CD4-positive, alpha-beta T cell (primary cell): ENCODE data around the gene SEMA3E. TPM values are rescaled to one million over a fixed set of nuclear protein-coding genes. Genes with fewer than 3 reads are reported as not detected.
"Not testable (repeated sequence)": the region's sequence is repeated elsewhere in the genome, so short reads cannot be mapped to it uniquely, and the experiment has no call there.

ENCODE experiments used
- ATAC-seq: fragments of 200-7000 bp; cut with Tn5 transposase; one replicate; pipeline ENCODE4 v1.10.0; 2022; ENCODE audit warnings: mild to moderate bottlenecking; ENCODE audit not compliant: poor library complexity
- CTCF ChIA-PET: fragments of 350-600 bp; sonication (Branson Sonifier 250); formaldehyde crosslinking; loops from one replicate; lab custom pipeline; 2021; ENCODE audit warnings: antibody characterized with exemption, inconsistent platforms; lab: Charles Lee
- POLR2A ChIA-PET: fragments of 350-600 bp; sonication (Branson Sonifier 250); formaldehyde crosslinking; loops from one replicate; lab custom pipeline; 2021; ENCODE audit warnings: antibody characterized with exemption, inconsistent platforms; lab: Charles Lee
- DNase-seq, 14 experiments: peaks; one replicate each; pipeline ENCODE4 v3.0.0-alpha.2; 2013 to 2020; ENCODE audit warnings: mixed read lengths in 2 of 14
- H3K27ac ChIP-seq, 2 donors: one replicate each; pipeline versions ENCODE4 v1.5.1 to v1.7.0; 2013; ENCODE audit warnings: low read length in 2 of 2, low read depth in 1 of 2, mild to moderate bottlenecking in 1 of 2
- H3K27me3 ChIP-seq, 2 experiments: 1 replicate in 1 of 2; 2 replicates in 1 of 2; pipeline versions ENCODE4 v1.6.1 to v1.7.0; 2013; ENCODE audit warnings: low read length in 2 of 2, control low read depth in 1 of 2, mild to moderate bottlenecking in 1 of 2, moderate library complexity in 1 of 2; ENCODE audit not compliant: insufficient read depth in 2 of 2, control insufficient read depth in 1 of 2
- H3K36me3 ChIP-seq: one replicate; pipeline ENCODE4 v1.6.1; 2013; ENCODE audit warnings: low read length, control low read depth; ENCODE audit not compliant: insufficient read depth
- H3K4me1 ChIP-seq: one replicate; pipeline ENCODE4 v1.6.1; 2013; ENCODE audit warnings: low read length, control low read depth; ENCODE audit not compliant: insufficient read depth
- H3K4me3 ChIP-seq: one replicate; pipeline ENCODE4 v1.5.1; 2013; ENCODE audit warnings: mild to moderate bottlenecking, low read length, moderate library complexity
- H3K9me3 ChIP-seq, 2 experiments: 1 replicate in 1 of 2; 2 replicates in 1 of 2; pipeline versions ENCODE4 v1.6.1 to v1.7.0; 2013; ENCODE audit warnings: low read length in 2 of 2, mild to moderate bottlenecking in 2 of 2, control low read depth in 1 of 2, moderate library complexity in 1 of 2; ENCODE audit not compliant: control insufficient read depth in 1 of 2, insufficient read depth in 1 of 2
- H3K27ac Mint-ChIP-seq: one replicate; pipeline ENCODE4 v1.8.0; 2020; ENCODE audit warnings: mixed read lengths
- H3K27me3 Mint-ChIP-seq: one replicate; pipeline ENCODE4 v1.8.0; 2021; ENCODE audit warnings: mixed read lengths
- H3K36me3 Mint-ChIP-seq: one replicate; pipeline ENCODE4 v1.8.0; 2021; ENCODE audit warnings: low read depth, mixed read lengths
- H3K4me1 Mint-ChIP-seq: one replicate; pipeline ENCODE4 v1.8.0; 2021; ENCODE audit warnings: low read depth, mixed read lengths
- H3K4me3 Mint-ChIP-seq: one replicate; pipeline ENCODE4 v1.8.0; 2020; ENCODE audit warnings: mild to moderate bottlenecking, mixed read lengths
- H3K9me3 Mint-ChIP-seq: one replicate; pipeline ENCODE4 v1.8.0; 2020; ENCODE audit warnings: mixed read lengths
- intact Hi-C, 2 experiments: fragments of 100-400 bp; cut with DNase I in 1 of 2; cut with micrococcal nuclease in 1 of 2; formaldehyde crosslinking; loops; one replicate each; pipeline versions ENCODE4 v1.15.1 to v1.9.0; 2023 to 2025; cut with DNase I, micrococcal nuclease
- total RNA-seq, 174 experiments: library from RNA in 2 of 174; stranded (reverse) in 2 of 174; gene quantifications; one replicate each; pipeline ENCODE4 v1.2.3 and lab custom pipeline; 2021 to 2026
- TF ChIP-seq, protein P1 (sequence below): fragments of 200-600 bp; IDR thresholded peaks from one replicate; pipeline ENCODE4 v1.8.0; 2022; ENCODE audit warnings: antibody characterized with exemption, mild to moderate bottlenecking

SEMA3E gene
- total RNA-seq, 2 experiments from 2014 or later, result not detected

DNA sequence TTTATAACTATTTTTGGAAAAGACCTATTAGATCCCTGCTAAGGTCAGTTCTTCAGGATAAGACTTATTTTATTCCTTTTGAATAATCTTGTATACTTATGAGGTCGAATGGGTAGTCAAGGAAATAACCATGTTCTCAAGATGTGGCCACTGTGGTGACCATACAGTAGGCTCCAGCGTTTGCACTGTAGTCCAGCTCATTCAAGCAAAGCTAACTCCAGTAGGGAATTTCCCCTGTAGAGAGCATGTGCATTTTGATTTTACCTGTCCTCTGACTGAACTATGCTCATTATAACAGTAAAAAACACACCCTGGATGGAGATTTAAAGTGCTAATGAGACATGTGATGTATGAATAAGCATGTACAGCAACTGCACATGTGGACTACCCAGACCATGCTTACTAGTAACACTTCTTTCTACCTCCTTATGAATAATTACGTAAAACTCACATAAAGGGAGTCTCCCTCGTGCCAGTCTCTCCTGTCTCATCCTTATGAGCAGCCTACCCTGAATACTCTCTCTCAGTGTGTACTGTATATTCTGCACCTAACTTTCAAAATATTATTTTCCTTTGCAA lies 32.4 kb upstream of the SEMA3E start:
- H3K36me3 Mint-ChIP-seq, result no peaks in the 10 kb centered on the region
- TF ChIP-seq, protein P1, sequence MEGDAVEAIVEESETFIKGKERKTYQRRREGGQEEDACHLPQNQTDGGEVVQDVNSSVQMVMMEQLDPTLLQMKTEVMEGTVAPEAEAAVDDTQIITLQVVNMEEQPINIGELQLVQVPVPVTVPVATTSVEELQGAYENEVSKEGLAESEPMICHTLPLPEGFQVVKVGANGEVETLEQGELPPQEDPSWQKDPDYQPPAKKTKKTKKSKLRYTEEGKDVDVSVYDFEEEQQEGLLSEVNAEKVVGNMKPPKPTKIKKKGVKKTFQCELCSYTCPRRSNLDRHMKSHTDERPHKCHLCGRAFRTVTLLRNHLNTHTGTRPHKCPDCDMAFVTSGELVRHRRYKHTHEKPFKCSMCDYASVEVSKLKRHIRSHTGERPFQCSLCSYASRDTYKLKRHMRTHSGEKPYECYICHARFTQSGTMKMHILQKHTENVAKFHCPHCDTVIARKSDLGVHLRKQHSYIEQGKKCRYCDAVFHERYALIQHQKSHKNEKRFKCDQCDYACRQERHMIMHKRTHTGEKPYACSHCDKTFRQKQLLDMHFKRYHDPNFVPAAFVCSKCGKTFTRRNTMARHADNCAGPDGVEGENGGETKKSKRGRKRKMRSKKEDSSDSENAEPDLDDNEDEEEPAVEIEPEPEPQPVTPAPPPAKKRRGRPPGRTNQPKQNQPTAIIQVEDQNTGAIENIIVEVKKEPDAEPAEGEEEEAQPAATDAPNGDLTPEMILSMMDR, result no peak
- CTCF ChIA-PET, result no interaction called here
- Histone ChIP-seq H3K27ac (no peak overlapping the region), H3K36me3 (no peaks in the 10 kb centered on the region), H3K4me3 (no peak overlapping the region), H3K27me3 (no peaks in the 10 kb centered on the region), H3K4me1 (no peaks in the 10 kb centered on the region), H3K9me3 (peaks cover 0 to 4% of the 10 kb centered on the region in 2 experiments)
- H3K4me1 Mint-ChIP-seq, result no peaks in the 10 kb centered on the region
- ATAC-seq, result no peak
- no peak for DNase-seq
- no peaks in the 10 kb centered on the region for H3K27me3 Mint-ChIP-seq
- intact Hi-C loops, result no loop called here
- POLR2A ChIA-PET, result no interaction called here
- no peak overlapping the region for H3K4me3 Mint-ChIP-seq
- H3K27ac Mint-ChIP-seq, result no peak overlapping the region
- peaks cover 2% of the 10 kb centered on the region for H3K9me3 Mint-ChIP-seq

DNA sequence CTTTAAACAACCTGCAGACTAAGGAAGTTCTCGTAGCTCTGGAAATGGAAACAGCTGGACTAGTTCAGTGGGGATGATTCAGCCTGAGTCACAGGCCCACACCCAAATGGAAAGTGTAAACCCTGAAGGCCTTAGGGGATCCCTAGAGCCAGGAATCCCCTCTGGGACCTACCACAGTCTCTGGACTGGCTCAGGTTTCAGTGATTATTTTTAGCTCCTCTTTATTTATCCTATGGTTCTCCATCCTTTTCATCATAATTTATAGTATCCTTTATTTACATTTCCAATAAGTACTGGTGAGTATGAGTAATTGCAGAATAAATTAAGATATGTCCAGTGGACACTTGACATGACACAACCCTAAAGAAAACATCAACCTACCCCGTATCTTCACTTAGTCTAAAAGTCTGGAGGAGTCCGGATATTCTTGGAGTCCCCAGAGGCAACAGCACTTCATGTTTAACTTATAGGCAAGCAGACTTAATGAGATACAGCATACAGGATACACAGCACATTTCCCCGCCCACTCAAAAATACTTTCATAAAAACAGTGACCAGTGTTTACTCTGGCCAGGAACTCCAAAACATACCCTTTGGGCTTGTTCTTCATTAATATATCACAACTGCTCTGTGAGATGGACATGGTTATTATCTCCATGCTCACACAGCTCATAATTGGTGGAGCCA lies 28.4 kb upstream of the SEMA3E start:
- Mint-ChIP-seq H3K27ac (no peak overlapping the region), H3K27me3 (no peaks in the 10 kb centered on the region), H3K36me3 (no peaks in the 10 kb centered on the region), H3K9me3 (peaks cover 2% of the 10 kb centered on the region), H3K4me1 (no peaks in the 10 kb centered on the region), H3K4me3 (no peak overlapping the region)
- TF ChIP-seq, protein P1, result no peak
- intact Hi-C loops, result no loop called here
- ChIA-PET POLR2A (no interaction called here), CTCF (no interaction called here)
- DNase-seq, result no peak
- Histone ChIP-seq H3K4me1 (no peaks in the 10 kb centered on the region), H3K27ac (no peak overlapping the region), H3K4me3 (no peak overlapping the region), H3K36me3 (no peaks in the 10 kb centered on the region), H3K9me3 (peaks cover 0 to 29% of the 10 kb centered on the region in 2 experiments), H3K27me3 (no peaks in the 10 kb centered on the region)
- ATAC-seq, result no peak

GRCh38 chr7:83673291-83673690 lies 24.4 kb upstream of the SEMA3E start:
- H3K27me3 Mint-ChIP-seq, H3K4me3 Mint-ChIP-seq, CTCF ChIA-PET, POLR2A ChIA-PET, H3K4me1 ChIP-seq, H3K4me3 ChIP-seq, ATAC-seq, DNase-seq, intact Hi-C loops, H3K36me3 ChIP-seq, H3K9me3 Mint-ChIP-seq, H3K36me3 Mint-ChIP-seq, H3K27ac Mint-ChIP-seq, H3K27me3 ChIP-seq, H3K4me1 Mint-ChIP-seq, H3K27ac ChIP-seq: not testable (repeated sequence)
- H3K9me3 ChIP-seq, result peaks cover 0 to 26% of the 10 kb centered on the region in 2 experiments
